Breast epithelium (tissue), 3 donors: Measurements from ENCODE around the gene POMGNT1.

Experiments used
- CTCF ChIP-seq, 3 donors: fragments of 450-650 bp; IDR thresholded peaks; one replicate each; pipeline ENCODE4 v1.5.1; 2016 to 2017; ENCODE audit warnings: antibody characterized with exemption in 3 of 3, mild to moderate bottlenecking in 3 of 3, moderate library complexity in 3 of 3
- POLR2A ChIP-seq: fragments of 450-650 bp; IDR thresholded peaks from one replicate; pipeline ENCODE4 v1.6.1; 2016; ENCODE audit warnings: antibody characterized with exemption, mild to moderate bottlenecking, moderate library complexity
- POLR2AphosphoS5 ChIP-seq, 3 donors: sonication (generic); formaldehyde crosslinking; IDR thresholded peaks; one replicate each; pipeline ENCODE4 v1.6.1; 2017; ENCODE audit warnings: antibody characterized with exemption in 3 of 3

GRCh38 chr1:46242918-46243317, 44.7 kb upstream of the POMGNT1 start:
- TF ChIP-seq CTCF (IDR thresholded peaks at IDR 0.05) (no peak), POLR2AphosphoS5 (IDR thresholded peaks at IDR 0.05) (no peak), POLR2A (no peak)
